GM19452 (cell line): ENCODE measurements around the gene MED26.
"Not testable (repeated sequence)": the region's sequence is repeated elsewhere in the genome, so short reads cannot be mapped to it uniquely, and the experiment has no call there.

Source experiments
- ATAC-seq: cut with Tn5 transposase; IDR thresholded peaks from one replicate; pipeline ENCODE4 v1.9.1; 2021; ENCODE audit not compliant: unreplicated experiment

MED26 gene

GRCh38 chr19:16628183-16628983, at the start of gene MED26:
Gene MED26 (minus strand): TSS chr19:16628204. CDS start chr19:16627943, 261 bp downstream.
- peak; percentile 88 for ATAC-seq

- ATAC-seq: no peak
These were observed 49.1 kb upstream of the MED26 start for GRCh38 chr19:16677055-16677454.

- no peak for ATAC-seq
These were observed 48.2 kb upstream of the MED26 start for GRCh38 chr19:16676101-16676798.

- ATAC-seq: not testable (repeated sequence)
These were observed 45.8 kb upstream of the MED26 start for GRCh38 chr19:16673839-16674238.

- ATAC-seq: no peak
These were observed 45.2 kb upstream of the MED26 start for GRCh38 chr19:16673231-16673630.

- ATAC-seq: no peak
These were observed 43.8 kb upstream of the MED26 start for GRCh38 chr19:16671652-16672274.

- ATAC-seq: no peak
These were observed 42.3 kb upstream of the MED26 start for GRCh38 chr19:16670291-16670690.

- ATAC-seq: not testable (repeated sequence)
These were observed 40.7 kb upstream of the MED26 start for GRCh38 chr19:16668702-16669101.

GRCh38 chr19:16668176-16668575, 40.2 kb upstream of the MED26 start:
- no peak for ATAC-seq

GRCh38 chr19:16661480-16662034, 33.6 kb upstream of the MED26 start:
- ATAC-seq: no peak

GRCh38 chr19:16660763-16661479, 32.9 kb upstream of the MED26 start, which contains the start of gene TMEM38A:
Gene TMEM38A (plus strand): TSS chr19:16661139. CDS start chr19:16661218, 79 bp downstream.
- ATAC-seq: no peak

- ATAC-seq: peak; percentile 90
These were observed 32.1 kb upstream of the MED26 start, which contains the start of gene SMIM7 for GRCh38 chr19:16659832-16660708. Gene SMIM7 (minus strand): TSS chr19:16660144. CDS start chr19:16660110, 34 bp downstream.

GRCh38 chr19:16659464-16659831, 31.4 kb upstream of the MED26 start:
- ATAC-seq: no peak

GRCh38 chr19:16657384-16657783, 29.4 kb upstream of the MED26 start:
- no peak for ATAC-seq

GRCh38 chr19:16655727-16656126, 27.7 kb upstream of the MED26 start:
- ATAC-seq: no peak

GRCh38 chr19:16654627-16655026, 26.6 kb upstream of the MED26 start:
- ATAC-seq: no peak

- ATAC-seq: no peak
These were observed 26.1 kb upstream of the MED26 start for GRCh38 chr19:16654140-16654539.

- no peak for ATAC-seq
These were observed 24.9 kb upstream of the MED26 start for GRCh38 chr19:16652854-16653253.

- ATAC-seq: not testable (repeated sequence)
These were observed 23.6 kb upstream of the MED26 start for GRCh38 chr19:16651421-16652188.
